ENCODE measurements around the gene CMPK1. TPM values are rescaled to one million over a fixed set of nuclear protein-coding genes. Genes with fewer than 3 reads are reported as not detected.

CMPK1 gene
- total and polyA plus RNA-seq, 10 of the 15 experiments (the other 5 are each of a cell fraction or from before 2014, with no cell fraction given), result 43.7 to 159 (median 85.6) TPM

GRCh38 chr1:47384083-47384482, 50.5 kb downstream of the CMPK1 start:
- ChIA-PET CTCF (interaction anchor here (0.8 to 3.0 kb wide), 3 partner anchors 48 to 342 kb away, joined by 4 to 11 read pairs (median 5); no protein-coding TSS in a partner anchor), RAD21 (ENCODE audit: unreplicated experiment) (no interaction called here)

GRCh38 chr1:47385020-47385419, 51.4 kb downstream of the CMPK1 start:
- ATAC-seq, result no peak
- ChIA-PET RAD21 (ENCODE audit: unreplicated experiment) (no interaction called here), CTCF (interaction anchor here (0.8 to 3.0 kb wide), 2 partner anchors 195 to 341 kb away, joined by 5 to 11 read pairs; no protein-coding TSS in a partner anchor), POLR2A (no interaction called here), SMC1A (ENCODE audit: uncharacterized antibody, unreplicated experiment) (interaction anchor here (0.6 kb wide), 1 partner anchor 279 kb away, joined by 3 read pairs; no protein-coding TSS in a partner anchor)
- Histone ChIP-seq H3K9ac (ENCODE audit: control insufficient read depth, insufficient read depth, low read length) (no peak overlapping the region), H3K9me3 (replicated peaks; ENCODE audit: control insufficient read depth, insufficient read depth, low read length) (no peaks in the 10 kb centered on the region), H2AFZ (ENCODE audit: control insufficient read depth, low read depth, low read length) (no peak overlapping the region), H3K4me3 (no peak overlapping the region), H4K20me1 (ENCODE audit: control insufficient read depth, insufficient read depth) (no peaks in the 10 kb centered on the region), H3K79me2 (ENCODE audit: control insufficient read depth, insufficient read depth, low read length) (no peaks in the 10 kb centered on the region), H3K4me2 (ENCODE audit: control insufficient read depth, insufficient read depth) (no peak overlapping the region), H3K27ac (ENCODE audit: control insufficient read depth, insufficient read depth) (no peak overlapping the region), H3K27me3 (replicated peaks in 1 of 2; ENCODE audit: control insufficient read depth in 2 of 2, insufficient read depth in 2 of 2, low read length in 1 of 2) (no peaks in the 10 kb centered on the region), H3K4me1 (ENCODE audit: control insufficient read depth, insufficient read depth, low read length) (no peaks in the 10 kb centered on the region), H3K36me3 (ENCODE audit: control insufficient read depth in 2 of 2, insufficient read depth in 2 of 2, low read length in 1 of 2) (peaks cover 2 to 9% of the 10 kb centered on the region in 2 experiments; a peak in 3 of 4 replicates)
- FAIRE-seq, result no peak
- 93% methylated on average over 6 of the region's 6 CpGs for WGBS (ENCODE audit: insufficient coverage, insufficient replicate concordance, low lambda C conversion rate, missing lambda C conversion rate)
- in situ Hi-C loops (cut with MboI) (loop anchor here (5.0 kb wide), 1 partner anchor 327 kb away; no protein-coding TSS in a partner anchor), intact Hi-C loops (cut with micrococcal nuclease; ENCODE audit: unreplicated experiment) (no loop called here)
- BruUV-seq (replicated peaks), result no TSS peak
- DNase-seq (ENCODE audit: low read depth, low spot score), result no peak
- TF ChIP-seq ELK1 (IDR thresholded peaks at IDR 0.05; ENCODE audit: low read depth, low read length) (no peak), BCL3 (IDR thresholded peaks at IDR 0.05; ENCODE audit: borderline replicate concordance, insufficient read depth, low read depth, low read length, poor library complexity, severe bottlenecking) (no peak), CBX5 (IDR thresholded peaks at IDR 0.05; ENCODE audit: low read depth) (no peak)

More at GRCh38 chr1:47384083-47384482, 50.5 kb downstream of the CMPK1 start:
- no peak overlapping the region for H3K4me3 ChIP-seq
- no peak overlapping the region for H2AFZ ChIP-seq (ENCODE audit: control insufficient read depth, low read depth, low read length)
- no peaks in the 10 kb centered on the region for H3K27me3 ChIP-seq (replicated peaks in 1 of 2; ENCODE audit: control insufficient read depth in 2 of 2, insufficient read depth in 2 of 2, low read length in 1 of 2)
- 95% methylated on average over 3 of the region's 3 CpGs for WGBS (ENCODE audit: insufficient coverage, insufficient replicate concordance, low lambda C conversion rate, missing lambda C conversion rate)
- TF ChIP-seq GATAD2B (conservative IDR thresholded peaks at IDR 0.05; ENCODE audit: low read depth), result no peak
- no peak for TF ChIP-seq SRF (IDR thresholded peaks at IDR 0.05; ENCODE audit: low read depth in 2 of 2, low read length in 2 of 2)
- TF ChIP-seq HSF1 (IDR thresholded peaks at IDR 0.05; ENCODE audit: low read depth, low read length), result no peak
- TF ChIP-seq SUZ12 (IDR thresholded peaks at IDR 0.05; ENCODE audit: unreplicated experiment), result no peak
- H3K4me2 ChIP-seq (ENCODE audit: control insufficient read depth, insufficient read depth), result no peak overlapping the region
- SMC1A ChIA-PET (ENCODE audit: uncharacterized antibody, unreplicated experiment), result interaction anchor here (1.1 kb wide), 1 partner anchor 14 kb away, joined by 3 read pairs; no protein-coding TSS in a partner anchor
- DNase-seq (ENCODE audit: low read depth, low spot score) (no peak), FAIRE-seq (no peak), ATAC-seq (no peak)
- H3K27ac ChIP-seq (ENCODE audit: control insufficient read depth, insufficient read depth), result no peak overlapping the region
- POLR2A ChIA-PET, result no interaction called here
- no peaks in the 10 kb centered on the region for H3K9me3 ChIP-seq (replicated peaks; ENCODE audit: control insufficient read depth, insufficient read depth, low read length)
- no TSS peak for BruUV-seq (replicated peaks)
- H3K4me1 ChIP-seq (ENCODE audit: control insufficient read depth, insufficient read depth, low read length), result no peaks in the 10 kb centered on the region
- H3K9ac ChIP-seq (ENCODE audit: control insufficient read depth, insufficient read depth, low read length), result no peak overlapping the region
- H4K20me1 ChIP-seq (ENCODE audit: control insufficient read depth, insufficient read depth), result no peaks in the 10 kb centered on the region
- in situ Hi-C loops (cut with MboI), result no loop called here
- intact Hi-C loops (cut with micrococcal nuclease; ENCODE audit: unreplicated experiment), result no loop called here
- H3K36me3 ChIP-seq (ENCODE audit: control insufficient read depth in 2 of 2, insufficient read depth in 2 of 2, low read length in 1 of 2), result peaks cover 2 to 9% of the 10 kb centered on the region in 2 experiments; a peak in 3 of 4 replicates
- no peaks in the 10 kb centered on the region for H3K79me2 ChIP-seq (ENCODE audit: control insufficient read depth, insufficient read depth, low read length)
